SIG-M5 treated with dmso at 0.1 percent for 504 hours (cell line): Measurements from ENCODE around the gene NACC2.

Experiments
- DNase-seq: peaks from one replicate; lab custom pipeline; 2025; ENCODE audit not compliant: unreplicated experiment; lab: John Stamatoyannopoulos, UW

The NACC2 gene

DNA sequence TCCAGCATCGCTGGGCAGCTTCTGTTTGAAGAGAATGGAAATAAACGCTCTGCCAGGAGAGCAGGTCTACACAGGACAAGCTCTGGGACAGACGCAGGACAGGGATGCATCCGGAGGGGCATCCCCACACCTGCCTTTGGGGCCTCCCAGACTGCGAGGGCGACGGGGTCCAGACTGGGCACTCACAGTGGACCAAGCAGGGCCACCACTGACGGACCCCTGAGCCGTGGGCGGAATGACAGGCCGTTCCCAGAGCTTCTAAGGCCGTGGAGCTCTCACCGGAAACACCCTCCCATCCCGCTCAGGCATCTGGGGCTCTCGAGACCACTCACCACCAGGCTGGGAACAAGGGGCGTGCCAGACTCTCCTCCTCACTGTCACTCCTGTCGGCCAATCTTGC, 34.1 kb upstream of the NACC2 start:
- no peak for DNase-seq

DNA sequence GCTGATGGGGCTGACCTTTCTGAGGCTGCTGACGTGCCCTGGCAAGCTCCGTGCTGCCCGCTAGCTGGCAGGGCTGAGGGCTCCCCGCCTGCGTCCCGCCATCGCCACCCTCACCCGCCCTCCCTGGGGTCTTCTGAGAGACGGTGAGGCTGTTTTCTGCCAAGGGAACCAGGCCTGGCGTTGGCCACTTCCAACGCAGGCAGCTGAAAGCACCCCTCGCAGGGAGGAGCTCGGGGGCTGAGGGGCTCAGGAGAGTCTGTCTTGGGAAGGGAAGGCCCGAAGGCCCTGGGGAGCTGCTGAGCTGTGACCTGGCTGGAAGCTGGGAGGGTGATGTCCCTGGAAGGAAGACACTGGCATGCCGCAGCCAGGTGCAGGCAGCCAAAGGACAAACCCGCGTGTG, 33.3 kb upstream of the NACC2 start:
- no peak for DNase-seq

DNA sequence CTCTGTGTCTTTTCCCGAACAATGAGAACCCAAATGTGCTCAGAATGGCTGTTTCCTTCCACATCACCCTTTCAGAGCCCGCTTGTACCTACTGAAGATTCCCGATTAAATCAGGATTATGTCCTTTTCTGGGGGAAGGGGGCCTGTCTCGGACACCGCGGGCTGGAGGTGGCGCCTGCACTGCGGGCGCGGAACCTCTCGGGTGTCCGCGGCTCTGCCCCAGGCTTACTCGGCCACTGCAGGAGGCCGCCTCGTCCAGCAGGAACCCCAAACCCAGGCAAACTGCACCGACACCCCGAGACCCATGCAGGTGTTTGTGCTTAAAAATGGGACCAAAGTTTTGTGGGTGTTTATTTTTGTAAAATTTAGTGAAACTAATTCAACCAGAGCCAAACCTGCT, 32.2 kb upstream of the NACC2 start:
- DNase-seq, result no peak

DNA sequence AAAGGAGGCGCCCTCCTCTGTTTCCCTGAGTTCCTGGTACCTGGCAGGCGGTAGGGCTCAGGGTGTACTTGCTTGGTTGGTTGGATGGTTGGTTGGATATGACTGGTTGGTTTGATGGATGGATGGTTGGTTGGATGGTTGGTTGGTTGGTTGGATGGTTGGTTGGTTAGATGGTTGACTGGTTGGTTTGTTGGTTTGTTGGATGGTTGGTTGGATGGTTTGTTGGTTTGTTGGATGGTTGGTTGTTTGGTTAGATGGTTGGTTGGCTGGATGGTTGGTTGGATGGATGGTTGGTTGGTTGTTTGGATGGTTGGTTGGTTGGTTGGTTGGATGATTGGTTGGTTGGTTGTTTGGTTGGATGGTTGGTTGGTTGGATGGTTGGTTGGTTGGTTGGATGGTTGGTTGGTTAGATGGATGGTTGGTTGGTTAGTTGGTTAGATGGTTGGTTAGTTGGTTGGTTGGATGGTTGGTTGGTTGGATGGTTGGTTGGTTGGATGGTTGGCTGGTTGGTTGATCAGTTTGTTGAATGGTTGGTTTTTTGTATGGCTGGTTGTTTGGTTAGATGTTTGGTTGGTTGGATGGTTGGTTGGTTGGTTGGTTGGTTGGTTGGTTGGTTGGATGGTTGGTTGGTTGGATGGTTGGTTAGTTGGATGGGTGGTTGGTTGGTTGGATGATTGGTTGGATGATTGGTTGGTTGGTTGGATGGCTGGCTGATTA, 30.0 kb upstream of the NACC2 start:
- no peak for DNase-seq

DNA sequence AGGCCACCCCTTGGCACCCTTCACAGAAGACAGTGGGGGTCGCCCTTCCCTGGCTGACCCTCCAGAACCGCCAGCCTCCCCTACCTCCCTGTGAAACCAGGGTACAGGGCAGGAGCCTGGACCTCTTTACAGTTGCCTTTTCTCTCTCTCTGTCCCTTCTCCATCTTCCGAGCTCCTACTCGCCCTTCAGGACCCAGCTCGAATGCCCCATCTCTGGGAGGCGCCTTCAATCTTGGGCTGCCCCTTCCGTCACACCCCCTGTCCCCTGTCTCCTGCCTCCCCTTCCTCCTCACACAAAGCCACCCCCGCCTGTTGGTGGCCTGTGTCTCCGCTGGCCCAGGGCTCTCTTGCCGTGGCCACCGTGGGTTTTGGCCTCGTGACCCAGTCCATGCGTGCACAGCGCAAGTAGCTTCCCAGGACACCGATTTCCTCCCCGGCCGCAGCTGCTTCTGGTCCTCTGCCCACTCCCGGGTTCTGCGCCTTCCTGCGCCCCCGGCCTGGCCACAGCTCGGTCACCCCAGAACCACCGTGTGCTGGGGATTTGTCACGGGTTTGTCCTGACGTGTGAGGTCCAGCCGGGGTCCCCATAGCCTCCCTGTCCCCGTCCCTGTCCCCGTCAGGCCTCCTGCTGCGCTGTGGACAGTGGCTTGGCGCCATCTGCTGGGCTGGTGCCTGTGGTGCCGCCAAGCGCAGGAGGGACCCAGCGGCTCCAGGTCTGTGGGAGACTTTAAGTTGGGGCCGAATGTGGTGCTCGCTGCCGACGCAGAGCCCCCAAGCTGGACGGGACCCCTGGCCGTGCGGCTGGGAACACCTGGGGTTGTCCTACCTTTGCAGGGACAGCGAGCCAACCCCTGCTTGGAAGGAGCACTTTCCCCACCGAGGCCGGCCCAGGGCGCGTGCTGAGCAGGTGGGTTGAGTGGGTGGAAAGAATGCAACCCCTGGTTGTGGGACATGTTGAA, 27.6 kb upstream of the NACC2 start:
- DNase-seq, result peak; percentile 28

DNA sequence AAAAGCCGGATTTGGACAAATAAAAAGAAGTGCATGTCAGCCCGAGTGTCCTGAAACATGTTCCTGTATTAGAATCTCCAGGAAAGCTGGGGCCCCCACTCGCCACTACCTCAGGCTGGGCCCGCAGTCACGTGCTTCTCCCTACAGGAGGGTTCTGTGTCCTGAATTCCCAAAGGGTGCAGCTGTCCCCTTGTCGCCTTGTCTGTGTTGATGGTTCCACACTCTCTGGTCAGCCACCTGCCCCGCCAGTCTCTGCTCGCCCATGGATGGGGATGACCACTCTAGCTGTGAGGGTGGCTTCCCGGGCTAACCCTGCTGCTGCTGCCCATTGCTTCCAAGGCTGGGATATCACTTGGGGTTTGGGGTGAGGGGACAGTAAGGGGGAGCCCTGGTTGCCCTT, 26.7 kb upstream of the NACC2 start:
- no peak for DNase-seq

DNA sequence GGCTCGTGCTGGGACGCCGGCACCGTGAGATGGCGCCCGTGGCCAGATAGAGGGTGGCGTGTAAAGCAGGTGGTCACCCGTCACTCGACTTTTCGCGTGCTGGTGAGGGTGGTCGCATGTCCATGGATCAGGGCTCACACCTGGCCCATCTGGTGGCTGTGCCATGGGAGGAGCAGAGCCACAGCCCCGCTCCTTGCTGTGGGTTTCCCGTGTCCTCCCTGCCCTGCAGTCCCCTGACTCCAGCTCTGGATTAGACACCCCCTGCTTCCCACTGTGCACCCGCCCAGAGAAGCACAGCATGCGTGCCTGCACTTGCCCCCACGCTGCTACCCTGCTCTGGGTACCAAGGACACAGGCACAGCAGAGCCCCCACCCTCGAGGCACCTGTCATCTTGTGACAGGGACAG, 25.4 kb upstream of the NACC2 start:
- DNase-seq, result no peak

DNA sequence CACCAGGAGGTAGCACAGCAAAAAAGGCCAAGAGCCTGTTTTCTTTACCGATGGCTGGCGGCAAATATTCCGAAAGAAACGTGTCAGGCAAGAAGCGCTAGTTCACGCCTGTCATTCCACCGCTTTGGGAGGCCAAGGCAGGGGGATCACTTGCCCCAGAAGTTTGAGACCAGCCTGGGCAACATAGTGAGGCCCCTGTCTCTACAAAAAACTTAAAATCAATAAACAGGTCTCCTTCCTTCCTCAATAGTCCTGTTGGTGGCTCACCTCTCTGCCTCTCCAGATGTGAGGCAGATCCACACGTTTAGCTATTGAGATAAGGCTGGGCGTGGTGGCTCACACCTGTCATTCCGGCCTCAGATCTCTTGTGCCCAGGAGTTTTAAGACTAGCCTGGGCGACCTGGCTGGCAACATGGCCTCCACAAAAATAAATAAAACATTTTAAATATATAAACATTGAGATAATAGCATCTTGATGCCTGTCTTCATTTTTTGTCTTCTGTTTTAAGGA, 24.8 kb upstream of the NACC2 start:
- no peak for DNase-seq

DNA sequence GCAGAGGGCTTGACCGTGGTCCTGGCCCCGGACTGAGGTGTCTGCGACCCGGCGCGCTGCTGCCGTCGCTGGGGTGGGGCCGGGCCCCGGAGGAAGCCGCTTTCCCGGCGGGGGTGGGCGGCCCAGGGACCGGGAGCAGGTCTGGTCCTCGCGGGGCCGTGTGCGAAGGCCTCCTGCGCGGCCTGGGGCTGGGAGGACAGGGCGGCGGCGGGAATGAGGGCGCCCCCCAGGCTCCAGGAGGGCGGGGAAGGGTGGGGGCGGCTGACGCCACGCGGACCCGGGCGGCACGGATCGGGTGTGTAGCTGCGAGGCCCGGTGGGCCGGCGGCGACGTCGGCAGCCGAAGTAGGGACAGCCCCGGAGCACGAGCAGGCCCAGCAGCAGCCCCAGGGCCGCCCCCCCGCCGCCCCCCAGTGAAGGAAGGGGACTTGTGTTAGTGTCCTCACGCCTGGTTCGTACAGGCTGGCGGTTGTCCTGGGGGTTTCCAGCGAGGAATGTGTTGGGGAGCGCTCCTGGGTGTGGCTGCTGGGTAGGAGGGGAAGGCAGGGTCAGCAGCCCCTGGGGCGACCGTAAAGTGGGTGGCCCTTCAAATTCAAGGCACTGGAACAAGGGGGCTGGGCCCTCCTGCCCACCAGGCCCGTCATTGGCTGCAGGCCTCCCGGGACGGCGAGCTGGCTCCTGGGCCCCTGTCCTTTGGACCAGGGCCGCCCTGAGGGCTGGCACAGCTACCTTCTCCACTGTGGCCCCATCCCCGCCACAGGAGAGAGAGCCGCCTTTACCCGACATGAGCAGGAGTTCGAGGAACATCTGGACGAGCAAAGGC, 24.2 kb upstream of the NACC2 start:
- DNase-seq, result no peak

DNA sequence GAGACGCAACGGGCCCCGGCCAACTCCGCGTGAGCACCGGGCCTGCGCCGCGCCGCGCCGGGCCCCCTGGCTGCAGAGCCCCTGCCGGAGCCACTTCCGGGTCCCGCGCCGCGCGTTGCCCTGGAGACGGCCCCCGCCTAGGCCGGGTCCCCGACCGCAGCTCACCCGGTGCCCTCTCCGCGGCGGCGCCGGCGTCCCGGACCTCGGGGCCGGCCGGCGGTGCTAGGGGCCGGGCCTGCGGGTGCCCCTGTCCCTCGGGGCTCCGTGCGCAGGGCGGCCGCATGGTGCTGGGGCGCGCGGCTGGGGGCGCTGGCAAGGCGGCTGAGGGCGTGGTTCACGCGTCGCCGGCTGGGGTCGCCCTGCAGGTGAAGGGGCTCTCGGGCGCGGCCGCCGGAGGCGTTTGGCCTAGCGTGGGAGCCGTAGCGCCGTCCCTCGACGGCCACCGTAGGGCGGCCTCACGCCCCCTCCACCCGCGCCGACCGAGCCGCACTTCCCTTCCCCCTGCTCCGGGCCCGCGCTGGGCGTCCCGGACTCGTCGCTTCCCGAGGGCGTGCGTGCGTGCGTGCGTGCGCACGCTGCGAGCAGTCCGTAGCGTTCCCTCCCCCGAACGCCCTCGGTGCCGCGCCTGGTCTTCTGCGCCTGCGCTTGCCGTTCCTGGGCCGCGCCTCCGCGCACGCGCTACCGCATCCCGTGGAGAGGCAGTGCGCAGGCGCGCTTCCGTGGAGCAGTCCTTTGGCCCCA, 23.4 kb upstream of the NACC2 start, which contains the start of gene TMEM250:
Gene TMEM250, minus strand, starts transcription at position 556 of the 741 bp plus-strand sequence. CDS start 1,975 bp downstream, outside the sequence.
- peak; percentile 83 for DNase-seq

DNA sequence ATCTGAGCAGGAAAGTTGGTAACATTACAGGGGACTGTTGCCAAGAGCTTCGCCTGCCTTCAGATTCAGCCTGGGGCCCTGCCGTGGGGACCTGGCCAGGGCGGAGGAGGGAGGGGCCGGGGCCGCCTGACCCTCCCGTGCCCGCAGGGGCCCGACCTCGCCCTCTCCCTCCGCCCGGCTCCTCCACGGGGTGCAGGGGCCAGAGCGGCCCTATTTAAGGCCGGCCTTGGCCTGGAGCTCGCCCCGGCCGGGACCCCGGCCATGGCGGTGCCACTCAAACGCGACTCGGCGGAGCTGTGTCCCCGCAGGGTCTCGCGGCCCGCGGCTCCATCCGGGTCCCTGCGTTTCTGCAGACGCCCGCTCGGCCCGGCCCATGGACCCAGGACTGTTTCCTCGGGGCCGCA, 22.8 kb upstream of the NACC2 start:
- no peak for DNase-seq

DNA sequence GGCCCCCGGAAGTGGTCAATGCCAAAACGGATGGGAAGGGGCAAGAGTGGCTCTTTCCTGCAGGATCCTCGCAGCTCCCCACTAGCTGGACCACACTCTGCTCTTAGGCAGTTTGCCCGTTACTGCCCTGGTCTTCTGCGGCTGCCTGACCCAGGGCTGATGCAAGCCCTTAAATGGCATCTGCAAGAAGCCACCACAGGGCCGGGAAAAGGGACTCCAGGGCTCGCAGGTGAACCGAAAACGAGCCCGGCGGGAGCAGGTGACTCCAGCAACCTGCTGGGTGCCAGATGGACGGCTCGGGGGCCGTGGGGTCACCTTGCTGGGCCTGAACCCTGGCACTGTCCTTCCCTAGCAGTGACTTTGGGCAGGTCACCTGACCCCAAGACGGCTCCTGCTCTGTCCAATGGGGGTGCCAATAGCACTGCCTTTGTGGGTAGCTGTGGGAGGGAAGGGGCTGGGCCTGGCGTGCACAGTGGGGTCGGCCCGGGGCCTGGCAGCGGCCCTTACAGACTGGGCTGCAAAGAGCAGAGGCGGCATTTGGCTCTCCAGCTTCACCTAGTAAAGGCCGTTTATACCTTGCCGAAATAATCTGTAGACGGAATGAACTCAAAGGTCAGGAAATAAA, 22.3 kb upstream of the NACC2 start:
- no peak for DNase-seq

DNA sequence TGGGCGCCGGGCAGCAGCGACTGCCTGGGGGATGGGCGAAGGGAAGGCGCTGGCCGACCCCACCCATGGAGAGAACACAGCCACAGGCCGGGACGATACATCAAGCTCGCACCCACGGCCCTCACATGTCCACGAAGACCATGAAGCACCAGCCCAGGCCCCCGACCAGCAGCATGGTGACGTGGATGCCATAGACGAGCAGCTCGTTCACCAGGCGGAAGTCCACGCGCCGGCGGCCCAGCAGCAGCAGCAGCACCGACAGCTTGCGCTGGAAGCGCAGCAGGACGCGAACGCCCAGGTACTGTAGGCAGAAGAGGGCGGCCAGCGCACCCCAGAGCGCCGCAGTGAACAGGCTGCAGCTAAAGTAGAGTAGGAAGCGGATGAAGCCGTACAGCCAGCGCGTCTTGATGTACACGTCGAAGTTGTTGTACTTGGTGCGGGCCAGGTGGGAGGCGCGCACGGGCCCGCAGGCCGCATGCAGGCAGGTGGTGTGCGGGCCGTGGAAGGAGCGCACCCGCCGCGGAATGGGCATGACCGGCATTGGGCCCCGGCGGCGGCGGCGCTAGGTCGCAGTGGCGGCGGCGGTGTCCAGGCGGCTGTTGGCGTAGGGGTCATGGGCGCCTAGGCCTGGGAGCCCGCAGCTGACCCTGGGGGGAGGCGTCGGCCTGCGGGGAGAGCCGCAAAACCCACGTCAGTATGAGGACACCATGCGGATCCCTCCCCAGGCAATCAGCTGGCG, 21.4 kb upstream of the NACC2 start:
- DNase-seq, result no peak

DNA sequence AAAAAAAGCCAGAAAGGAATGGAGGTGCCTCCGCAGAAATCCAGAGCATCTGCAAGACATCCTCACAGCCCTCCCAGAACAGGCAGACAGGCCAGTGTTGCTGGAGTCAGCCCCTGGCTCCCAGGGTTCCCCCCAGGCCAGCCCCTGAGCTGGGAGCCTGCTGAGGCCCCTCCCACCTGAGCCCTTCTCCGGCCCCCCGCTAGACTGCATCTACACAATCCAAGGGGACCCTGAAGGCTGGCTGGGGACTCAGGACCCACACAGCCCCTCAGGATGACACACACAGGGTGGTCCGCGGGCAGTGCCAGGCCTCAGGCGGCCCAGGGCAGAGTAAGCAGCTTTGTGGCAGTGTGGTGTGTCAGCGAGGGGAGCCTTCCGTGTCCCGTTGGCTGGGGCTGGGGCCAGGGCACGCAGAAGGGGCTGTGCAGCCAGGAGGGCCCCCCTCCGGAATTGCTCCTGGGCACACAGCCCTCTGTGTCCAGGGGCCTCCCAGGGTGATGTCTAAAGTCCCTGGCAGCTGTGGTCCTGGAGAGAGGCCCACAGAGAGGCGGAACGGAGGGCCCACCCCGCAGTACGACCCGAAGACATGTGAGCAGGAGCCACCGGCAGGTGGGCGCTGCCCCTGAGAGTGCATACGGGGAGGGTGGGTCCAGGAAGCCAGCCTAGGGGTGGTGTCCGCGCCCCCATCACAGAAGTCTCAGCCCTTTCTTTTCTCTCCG, 20.7 kb upstream of the NACC2 start:
- no peak for DNase-seq

DNA sequence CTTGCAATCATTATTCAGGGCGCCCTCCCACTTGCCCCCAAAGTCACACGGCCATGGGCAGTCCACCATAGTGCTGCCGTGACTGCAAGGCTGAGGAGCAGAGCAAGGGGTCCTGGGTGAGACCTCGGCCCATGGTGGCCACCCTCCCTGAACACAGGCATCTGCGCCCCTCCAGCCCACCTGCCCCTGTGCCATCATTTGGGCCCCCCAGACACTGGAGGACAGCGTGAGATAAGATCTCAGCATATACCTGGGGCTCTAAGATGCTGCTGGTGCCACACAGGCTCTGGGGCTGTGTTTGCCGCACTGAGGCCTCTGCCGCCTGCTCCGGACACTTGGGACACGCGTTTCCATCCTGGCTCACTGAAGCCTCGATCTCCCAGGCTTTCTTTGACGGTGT, 20.1 kb upstream of the NACC2 start:
- DNase-seq, result no peak

DNA sequence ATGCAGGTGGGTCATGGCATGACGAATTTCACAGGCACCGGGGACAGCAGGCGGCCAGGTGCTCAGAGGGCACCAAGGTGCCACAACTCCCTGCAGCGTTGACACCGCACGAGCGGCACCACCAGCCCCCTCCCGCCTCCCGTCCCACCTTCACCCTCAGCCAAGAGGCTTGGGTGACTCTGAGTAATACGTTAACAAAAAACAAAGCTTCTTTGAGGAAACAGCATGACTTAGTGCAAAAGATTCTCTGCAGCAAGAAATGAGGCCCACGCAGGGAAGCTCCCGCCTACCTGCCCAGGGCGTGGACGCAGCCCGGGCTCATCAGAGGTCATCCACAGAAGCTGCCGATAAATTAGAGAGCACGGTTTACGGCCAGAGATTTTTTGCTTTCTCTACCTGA, 19.5 kb upstream of the NACC2 start:
- no peak for DNase-seq

DNA sequence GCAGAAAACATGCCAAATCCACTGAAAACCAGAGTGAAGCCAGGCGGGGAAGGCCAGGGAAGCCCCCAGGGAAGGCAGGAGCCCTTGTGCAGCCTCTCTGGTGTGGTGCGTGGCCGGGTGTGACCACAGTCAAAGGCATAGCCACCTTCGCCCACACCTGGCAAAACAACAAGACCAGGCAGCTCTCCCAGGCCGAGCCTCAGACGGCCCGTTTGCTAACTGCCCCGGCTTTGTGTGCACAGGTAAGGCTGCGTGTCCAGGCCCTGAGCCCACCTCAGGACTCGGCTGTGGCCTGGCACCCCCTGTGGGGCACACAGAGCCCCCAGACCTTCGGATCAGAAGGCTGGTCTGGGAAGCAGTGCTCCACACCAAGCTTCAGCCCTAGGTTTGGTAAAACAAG, 17.5 kb upstream of the NACC2 start:
- DNase-seq, result no peak

DNA sequence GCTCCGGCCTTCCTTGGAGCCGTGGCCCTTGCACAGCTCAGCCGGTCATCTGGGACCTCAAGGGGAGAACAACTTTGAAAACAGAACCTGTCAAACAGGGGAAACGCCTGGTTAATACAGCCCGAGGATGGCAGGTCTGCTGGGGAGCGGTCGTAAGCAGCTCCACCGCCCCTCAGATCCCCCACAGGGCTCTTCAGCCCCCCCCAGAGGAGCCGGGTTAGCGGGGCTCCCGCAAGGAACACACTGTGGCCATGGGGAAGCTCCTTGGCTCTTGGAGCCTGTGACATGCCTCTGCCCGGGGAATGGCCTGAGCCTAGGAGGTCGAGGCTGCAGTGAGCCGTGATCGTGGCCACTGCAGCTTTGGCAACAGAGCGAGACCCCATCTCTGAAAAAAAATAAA, 16.8 kb upstream of the NACC2 start:
- DNase-seq, result no peak

DNA sequence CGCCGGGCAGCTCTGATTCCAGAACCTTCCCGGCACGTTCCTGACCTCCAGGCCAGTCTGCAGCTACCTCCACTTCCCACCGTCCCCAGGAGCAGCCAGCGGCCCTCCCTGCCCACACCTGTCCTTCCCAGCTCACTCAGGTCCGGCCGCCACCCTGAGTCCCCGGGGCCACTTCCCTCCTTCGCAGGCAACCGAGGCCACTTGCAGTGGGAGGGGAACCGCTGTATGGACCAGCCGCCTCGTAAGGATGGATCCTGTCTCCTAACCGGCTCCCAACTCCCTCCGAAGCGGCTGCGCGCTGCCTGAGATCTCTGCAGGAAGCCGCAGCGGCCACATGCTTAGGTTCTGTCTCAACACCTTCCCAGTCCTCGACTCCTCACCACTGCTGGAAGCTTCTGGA, 16.1 kb upstream of the NACC2 start:
- DNase-seq, result no peak
